Measurements from ENCODE around the gene GALNT16.

GRCh38 chr14:69370061-69370460 lies 110.1 kb downstream of the GALNT16 start:
- TF ChIP-seq CTCF (IDR thresholded peaks at IDR 0.05), result no peak
- no peak for TF ChIP-seq POLR2A (IDR thresholded peaks at IDR 0.05)
- TF ChIP-seq POLR2AphosphoS5 (IDR thresholded peaks at IDR 0.05), result no peak
- TF ChIP-seq EP300 (IDR thresholded peaks at IDR 0.05; ENCODE audit: low read depth), result no peak

Measured in transverse colon (tissue), 4 donors.